H1 (cell line): ENCODE data around the gene GABPB1. TPM values are rescaled to one million over a fixed set of nuclear protein-coding genes. Genes with fewer than 3 reads are reported as not detected.

Experiments
- CTCF ChIA-PET: fragments of 300-600 bp; sonication (Branson Sonifier 250); formaldehyde crosslinking; loops from one replicate; lab custom pipeline; 2021; ENCODE audit not compliant: partially characterized antibody; lab: Charles Lee
- POLR2A ChIA-PET: fragments of 300-600 bp; sonication (Branson Sonifier 250); formaldehyde crosslinking; loops from one replicate; lab custom pipeline; 2021; ENCODE audit warnings: inconsistent platforms; ENCODE audit not compliant: partially characterized antibody; lab: Charles Lee
- DNase-seq, 2 experiments: peaks; one replicate each; pipeline versions ENCODE4 v3.0.0 to v3.0.0-alpha.2; 2010 to 2022; ENCODE audit warnings: low spot score in 2 of 2, low read depth in 1 of 2, mixed read lengths in 1 of 2
- FAIRE-seq: peaks from 2 replicates; lab custom pipeline; 2011; peaks lifted over from hg19 to GRCh38; lab: Jason Lieb, UNC
- H2AFZ ChIP-seq: 2 replicates; pipeline ENCODE4 v1.8.1; 2012; ENCODE audit warnings: low read length, inconsistent platforms
- H2AK5ac ChIP-seq: 2 replicates; pipeline ENCODE4 v1.6.1; 2013; ENCODE audit warnings: low read depth, low read length
- H2BK120ac ChIP-seq: replicated peaks from 2 replicates; pipeline ENCODE3; 2013; ENCODE audit warnings: low read depth, low read length, inconsistent platforms
- H2BK12ac ChIP-seq: 2 replicates; pipeline ENCODE4 v1.6.1; 2013; ENCODE audit warnings: low read depth, low read length
- H2BK15ac ChIP-seq: 2 replicates; pipeline ENCODE4 v1.6.1; 2013; ENCODE audit warnings: low read length
- H2BK20ac ChIP-seq: 2 replicates; pipeline ENCODE4 v1.6.1; 2013; ENCODE audit warnings: low read length
- H2BK5ac ChIP-seq: 2 replicates; pipeline ENCODE4 v1.6.1; 2013; ENCODE audit warnings: low read depth, low read length
- H3K14ac ChIP-seq: 2 replicates; pipeline ENCODE4 v1.6.1; 2013; ENCODE audit warnings: inconsistent platforms; ENCODE audit not compliant: insufficient read length
- H3K18ac ChIP-seq: 2 replicates; pipeline ENCODE4 v1.6.1; 2013; ENCODE audit warnings: low read length; ENCODE audit errors: extremely low read depth
- H3K23ac ChIP-seq: 2 replicates; pipeline ENCODE4 v1.6.1; 2013; ENCODE audit warnings: inconsistent platforms; ENCODE audit not compliant: insufficient read length
- H3K23me2 ChIP-seq: 2 replicates; pipeline ENCODE4 v1.6.1; 2013; ENCODE audit warnings: low read depth, low read length
- H3K27ac ChIP-seq: 2 replicates; pipeline ENCODE4 v1.6.1; 2011; ENCODE audit warnings: low read depth, low read length, inconsistent platforms
- H3K27me3 ChIP-seq, 4 experiments: replicated peaks in 1 of 4; 1 replicate in 1 of 4; 2 replicates in 3 of 4; pipeline versions ENCODE4 v1.6.1 to v1.8.1; 2011 to 2013; ENCODE audit warnings: low read length in 3 of 4, mild to moderate bottlenecking in 3 of 4, inconsistent platforms in 2 of 4, mixed read lengths in 2 of 4, moderate library complexity in 1 of 4; ENCODE audit not compliant: control insufficient read depth in 3 of 4, insufficient read depth in 3 of 4; ENCODE audit errors: extremely low read depth in 1 of 4
- H3K36me3 ChIP-seq, 4 experiments: 2 replicates each; pipeline versions ENCODE4 v1.6.1 to v1.8.1; 2011 to 2013; ENCODE audit warnings: mild to moderate bottlenecking in 4 of 4, low read length in 3 of 4, moderate library complexity in 2 of 4, control low read depth in 1 of 4, inconsistent platforms in 1 of 4; ENCODE audit not compliant: insufficient read depth in 4 of 4, control insufficient read depth in 2 of 4
- H3K4ac ChIP-seq: replicated peaks from 2 replicates; pipeline ENCODE3; 2013; ENCODE audit warnings: low read length, low read depth, mixed read lengths, inconsistent platforms; ENCODE audit not compliant: insufficient read length
- H3K4me1 ChIP-seq, 4 experiments: replicated peaks in 1 of 4; 1 replicate in 1 of 4; 2 replicates in 3 of 4; pipeline versions ENCODE4 v1.6.1 to v1.8.1; 2011 to 2013; ENCODE audit warnings: low read length in 3 of 4, inconsistent platforms in 2 of 4, mixed read lengths in 1 of 4; ENCODE audit not compliant: insufficient read depth in 4 of 4, control insufficient read depth in 3 of 4
- H3K4me2 ChIP-seq, 2 experiments: 2 replicates each; pipeline versions ENCODE4 v1.6.1 to v1.8.1; 2011 to 2013; ENCODE audit warnings: low read depth in 2 of 2, low read length in 2 of 2, control low read depth in 1 of 2, inconsistent platforms in 1 of 2, mild to moderate bottlenecking in 1 of 2; ENCODE audit not compliant: insufficient read depth in 1 of 2
- H3K4me3 ChIP-seq, 4 experiments: fragments of 200-600, 300-600 bp in 1 of 4; sonication (generic), shearing (Covaris generic), sonication (Bioruptor Twin) in 1 of 4; 2 replicates each; pipeline versions ENCODE4 v1.5.1 to v1.8.1; 2011 to 2016; ENCODE audit warnings: low read length in 4 of 4, low read depth in 3 of 4, control low read depth in 2 of 4, inconsistent platforms in 2 of 4, mild to moderate bottlenecking in 2 of 4, mixed read lengths in 1 of 4, moderate library complexity in 1 of 4; ENCODE audit not compliant: insufficient read depth in 2 of 4; ENCODE audit errors: extremely low read depth in 1 of 4
- H3K56ac ChIP-seq: replicated peaks from 2 replicates; pipeline ENCODE3; 2013; ENCODE audit warnings: low read depth, mild to moderate bottlenecking, mixed read lengths, low read length, inconsistent platforms; ENCODE audit not compliant: insufficient read length
- H3K79me1 ChIP-seq: 2 replicates; pipeline ENCODE4 v1.6.1; 2013; ENCODE audit warnings: low read depth, low read length, control low read depth
- H3K79me2 ChIP-seq, 2 experiments: 2 replicates each; pipeline versions ENCODE4 v1.6.1 to v1.8.1; 2012 to 2013; ENCODE audit warnings: low read length in 2 of 2, mild to moderate bottlenecking in 2 of 2, inconsistent platforms in 1 of 2; ENCODE audit not compliant: insufficient read depth in 2 of 2, control insufficient read depth in 1 of 2
- H3K9ac ChIP-seq, 4 experiments: replicated peaks in 1 of 4; 1 replicate in 1 of 4; 2 replicates in 3 of 4; pipeline versions ENCODE4 v1.6.1 to v1.8.1; 2011 to 2013; ENCODE audit warnings: low read depth in 3 of 4, low read length in 3 of 4, control low read depth in 2 of 4, mild to moderate bottlenecking in 2 of 4, moderate library complexity in 2 of 4, inconsistent platforms in 1 of 4; ENCODE audit errors: extremely low read depth in 1 of 4
- H3K9me3 ChIP-seq, 2 experiments: 2 replicates each; pipeline versions ENCODE4 v1.6.1 to v1.8.1; 2012 to 2013; ENCODE audit warnings: mild to moderate bottlenecking in 2 of 2, moderate library complexity in 2 of 2, control low read depth in 1 of 2, inconsistent platforms in 1 of 2, low read depth in 1 of 2, low read length in 1 of 2, mixed read lengths in 1 of 2; ENCODE audit not compliant: insufficient read depth in 2 of 2
- H4K20me1 ChIP-seq, 2 experiments: replicated peaks in 1 of 2; 2 replicates each; pipeline versions ENCODE3 to v1.8.1; 2011 to 2013; ENCODE audit warnings: inconsistent platforms in 2 of 2, low read length in 2 of 2, mild to moderate bottlenecking in 1 of 2; ENCODE audit not compliant: insufficient read depth in 2 of 2, control insufficient read depth in 1 of 2
- H4K5ac ChIP-seq: 2 replicates; pipeline ENCODE4 v1.6.1; 2013; ENCODE audit warnings: low read length, low read depth, mixed read lengths, inconsistent platforms; ENCODE audit not compliant: insufficient read length
- H4K8ac ChIP-seq: 2 replicates; pipeline ENCODE4 v1.8.0; 2013; ENCODE audit warnings: mild to moderate bottlenecking, moderate library complexity, low read length, inconsistent platforms; ENCODE audit not compliant: insufficient read depth; ENCODE audit errors: extremely low read depth
- H4K91ac ChIP-seq: replicated peaks from 2 replicates; pipeline ENCODE3; 2013; ENCODE audit warnings: low read length, mixed read lengths, inconsistent platforms; ENCODE audit not compliant: insufficient read length
- KDM5A ChIP-seq: fragments of 200-600 bp; IDR thresholded peaks from 2 replicates; pipeline ENCODE4 v1.7.1; 2012; ENCODE audit warnings: mild to moderate bottlenecking, low read length, inconsistent platforms, mixed read lengths
- POU5F1 ChIP-seq: IDR thresholded peaks from 2 replicates; pipeline ENCODE4 v1.6.1; 2011; ENCODE audit warnings: low read depth, mild to moderate bottlenecking, low read length, moderate library complexity
- RAD21 ChIP-seq, 2 experiments: IDR thresholded peaks in 1 of 2; conservative IDR thresholded peaks in 1 of 2; 2 replicates each; pipeline ENCODE4 v1.6.1; 2011; ENCODE audit warnings: low read depth in 2 of 2, low read length in 2 of 2, improper control_type of control experiment in 1 of 2, inconsistent platforms in 1 of 2, mild to moderate bottlenecking in 1 of 2, moderate library complexity in 1 of 2
- WGBS, 2 experiments: shearing (Covaris generic) in 1 of 2; methylation state at CpG; one replicate each; pipeline versions ENCODE4 v1.1.6 to v1.1.7; 2013 to 2015; ENCODE audit warnings: low lambda C conversion rate in 2 of 2, mixed read lengths in 2 of 2, inconsistent platforms in 1 of 2, low coverage in 1 of 2, missing lambda C conversion rate in 1 of 2; ENCODE audit not compliant: insufficient replicate concordance in 2 of 2, insufficient coverage in 1 of 2, insufficient read length in 1 of 2; ENCODE audit errors: extremely low coverage in 1 of 2, missing lambda C conversion rate in 1 of 2; 5-methylcytosine and 5-hydroxymethylcytosine counted together
- polyA plus RNA-seq, 7 experiments: library from polyadenylated mRNA; depleted of rRNA in 3 of 7; stranded (reverse) in 5 of 7; unstranded in 2 of 7; fragments of >200 nt in 5 of 7; fragments of 200-250 nt in 2 of 7; gene quantifications; 1 replicate in 5 of 7; 2 replicates in 1 of 7; 4 replicates in 1 of 7; pipeline versions ENCODE4 v1.2.1 to v1.2.3, GENCODE V29; 2011 to 2013; ENCODE audit warnings: missing spikeins in 2 of 7, mixed read lengths in 2 of 7
- total RNA-seq: library from RNA; stranded (reverse); fragmentation: NEBNext Ultra II Directional; extraction: Animal tissue kit (Norgen Biotek cat#: 25700); gene quantifications from 2 replicates; pipeline ENCODE4 v1.2.1, GENCODE V29; 2021

Gene GABPB1
- total and polyA plus RNA-seq, 2 of the 8 experiments (the other 6 are each of a cell fraction or from before 2014, with no cell fraction given): 24.5 to 32.3 TPM

DNA sequence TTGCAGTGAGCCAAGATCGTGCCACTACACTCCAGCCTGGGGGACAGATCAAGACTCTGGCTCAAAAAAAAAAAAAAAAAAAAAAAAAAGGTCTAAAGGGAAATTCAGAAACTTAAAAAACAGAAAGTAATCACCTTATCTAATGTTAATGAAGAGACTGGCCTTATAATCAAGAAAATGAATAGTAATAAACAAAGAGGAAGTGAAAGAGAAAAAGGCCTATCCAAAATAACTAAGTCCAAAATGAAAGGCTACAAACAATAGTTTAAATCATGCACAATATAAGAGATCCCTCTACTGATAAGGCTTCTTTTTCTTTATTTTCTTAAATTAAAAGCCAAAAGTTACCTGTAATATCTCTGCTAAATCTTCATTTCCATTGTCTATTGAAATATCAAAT, 52.4 kb downstream of the GABPB1 start:
- Histone ChIP-seq H2AK5ac (no peak overlapping the region), H2BK20ac (no peak overlapping the region), H3K36me3 (peaks cover 0 to 30% (median 10%) of the 10 kb centered on the region in 4 experiments; a peak in 5 of 8 replicates), H2BK120ac (no peak overlapping the region), H3K23ac (no peak overlapping the region), H3K4me1 (no peaks in the 10 kb centered on the region), H3K23me2 (no peaks in the 10 kb centered on the region), H3K27me3 (no peaks in the 10 kb centered on the region), H3K9ac (no peak overlapping the region), H3K18ac (no peak overlapping the region), H2BK5ac (no peak overlapping the region), H3K14ac (no peak overlapping the region), H4K5ac (no peak overlapping the region), H3K9me3 (no peaks in the 10 kb centered on the region; a peak in 1 of 4 replicates), H3K4me3 (no peak overlapping the region), H3K4ac (no peak overlapping the region), H2BK15ac (no peak overlapping the region), H3K27ac (no peak overlapping the region), H3K56ac (no peak overlapping the region), H4K91ac (no peak overlapping the region), H4K8ac (no peak overlapping the region), H3K4me2 (no peak overlapping the region), H3K79me2 (no peaks in the 10 kb centered on the region), H3K79me1 (no peaks in the 10 kb centered on the region), H2AFZ (no peak overlapping the region), H4K20me1 (no peaks in the 10 kb centered on the region), H2BK12ac (no peak overlapping the region)
- ChIA-PET POLR2A (no interaction called here), CTCF (interaction anchor here (2.5 kb wide), 1 partner anchor 13 kb away, joined by 12 read pairs; no protein-coding TSS in a partner anchor)
- FAIRE-seq: no peak
- no CpG with 5 or more reads among the region's 1 CpG for WGBS, 2 experiments
- no peak for DNase-seq
- TF ChIP-seq POU5F1 (no peak), KDM5A (no peak), RAD21 (IDR thresholded peaks at IDR 0.05 in 1 of 2, conservative IDR thresholded peaks at IDR 0.05 in 1 of 2; ENCODE audit: low read depth in 2 of 2, low read length in 2 of 2) (no peak)
